GM23338 (cell line): ENCODE data around the gene CHKB. TPM values are rescaled to one million over a fixed set of nuclear protein-coding genes. Genes with fewer than 3 reads are reported as not detected.

Experiments used
- ATAC-seq: fragments of 200-7000 bp; cut with Tn5 transposase; 3 replicates; pipeline ENCODE4 v1.9.1; 2020
- DNase-seq: peaks from one replicate; pipeline ENCODE4 v3.0.0-alpha.2; 2015; ENCODE audit warnings: low spot score
- H2AFZ ChIP-seq: fragments of 200-600 bp; sonication (generic); 2 replicates; pipeline ENCODE4 v1.8.0; 2016; ENCODE audit warnings: antibody characterized with exemption, mild to moderate bottlenecking, moderate library complexity
- H3F3A ChIP-seq: fragments of 200-600 bp; sonication (generic); replicated peaks from 2 replicates; pipeline ENCODE4 v1.8.0; 2017; ENCODE audit warnings: antibody characterized with exemption, mixed run types, low read depth
- H3K27ac ChIP-seq: fragments of 200-600 bp; sonication (generic); 2 replicates; pipeline ENCODE4 v1.6.1; 2016; ENCODE audit warnings: low read depth
- H3K27me3 ChIP-seq: fragments of 200-600 bp; sonication (generic); 2 replicates; pipeline ENCODE4 v1.8.0; 2016; ENCODE audit warnings: mild to moderate bottlenecking, mixed run types, moderate library complexity; ENCODE audit not compliant: insufficient read depth
- H3K36me3 ChIP-seq: fragments of 200-600 bp; sonication (generic); 2 replicates; pipeline ENCODE4 v1.8.0; 2016; ENCODE audit warnings: mild to moderate bottlenecking; ENCODE audit not compliant: insufficient read depth
- H3K4me1 ChIP-seq: fragments of 200-600 bp; sonication (generic); 2 replicates; pipeline ENCODE4 v1.8.0; 2016; ENCODE audit warnings: mild to moderate bottlenecking, moderate library complexity; ENCODE audit not compliant: insufficient read depth
- H3K4me2 ChIP-seq: fragments of 200-600 bp; sonication (generic); 2 replicates; pipeline ENCODE4 v1.7.1; 2017; ENCODE audit warnings: mixed run types
- H3K4me3 ChIP-seq: fragments of 200-600 bp; sonication (generic); 2 replicates; pipeline ENCODE4 v1.6.1; 2016; ENCODE audit warnings: mixed run types
- H3K79me2 ChIP-seq: fragments of 200-600 bp; sonication (generic); replicated peaks from 2 replicates; pipeline ENCODE4 v1.8.0; 2017; ENCODE audit warnings: mild to moderate bottlenecking; ENCODE audit not compliant: insufficient read depth
- H3K9me2 ChIP-seq: fragments of 200-600 bp; sonication (generic); 2 replicates; pipeline ENCODE4 v1.8.0; 2017; ENCODE audit not compliant: insufficient read depth
- H4K20me1 ChIP-seq: fragments of 200-600 bp; sonication (generic); replicated peaks from 2 replicates; pipeline ENCODE4 v1.8.0; 2017; ENCODE audit warnings: mild to moderate bottlenecking; ENCODE audit not compliant: insufficient read depth
- H3K27ac Mint-ChIP-seq: 2 replicates; pipeline ENCODE4 v1.8.0; 2020; ENCODE audit warnings: inconsistent platforms, mild to moderate bottlenecking, moderate library complexity, mixed read lengths
- H3K27me3 Mint-ChIP-seq: 3 replicates; pipeline ENCODE4 v1.8.0; 2022; ENCODE audit warnings: low read depth, mild to moderate bottlenecking, moderate library complexity, mixed read lengths, inconsistent platforms; ENCODE audit not compliant: insufficient read depth, poor library complexity
- H3K36me3 Mint-ChIP-seq: 3 replicates; pipeline ENCODE4 v1.8.0; 2021; ENCODE audit warnings: low read depth, mild to moderate bottlenecking, inconsistent platforms, moderate library complexity, mixed read lengths
- H3K4me1 Mint-ChIP-seq: 3 replicates; pipeline ENCODE4 v1.8.0; 2020; ENCODE audit warnings: mild to moderate bottlenecking, inconsistent platforms, mixed read lengths
- H3K4me3 Mint-ChIP-seq: 3 replicates; pipeline ENCODE4 v1.8.0; 2021; ENCODE audit warnings: moderate library complexity, mild to moderate bottlenecking, inconsistent platforms, mixed read lengths
- H3K9me3 Mint-ChIP-seq: 3 replicates; pipeline ENCODE4 v1.8.0; 2020; ENCODE audit warnings: moderate library complexity, mild to moderate bottlenecking, inconsistent platforms, mixed read lengths
- CREB1 ChIP-seq: fragments of 250-450 bp; sonication (Bioruptor Pico); IDR thresholded peaks from 2 replicates; pipeline ENCODE4 v1.5.0; 2020; ENCODE audit warnings: low read depth, mild to moderate bottlenecking, moderate library complexity
- EZH2 ChIP-seq: fragments of 200-600 bp; sonication (generic); IDR thresholded peaks from one replicate; pipeline ENCODE4 v1.8.0; 2017; ENCODE audit warnings: antibody characterized with exemption, mild to moderate bottlenecking, low read depth; ENCODE audit not compliant: unreplicated experiment
- EZH2phosphoT487 ChIP-seq: fragments of 200-600 bp; sonication (generic); IDR thresholded peaks from one replicate; pipeline ENCODE4 v1.8.1; 2018; ENCODE audit warnings: antibody characterized with exemption; ENCODE audit not compliant: unreplicated experiment
- JUNB ChIP-seq: IDR thresholded peaks from one replicate; pipeline ENCODE4 v1.6.1; 2016; ENCODE audit warnings: antibody characterized with exemption; ENCODE audit not compliant: unreplicated experiment
- NANOG ChIP-seq: IDR thresholded peaks from 2 replicates; pipeline ENCODE4 v1.6.1; 2016; ENCODE audit warnings: antibody characterized with exemption, borderline replicate concordance
- POLR2AphosphoS5 ChIP-seq: IDR thresholded peaks from 2 replicates; pipeline ENCODE4 v1.6.1; 2016; ENCODE audit warnings: antibody characterized with exemption, low read depth
- STAT1 ChIP-seq: IDR thresholded peaks from one replicate; pipeline ENCODE4 v1.6.1; 2016; ENCODE audit warnings: antibody characterized with exemption; ENCODE audit not compliant: unreplicated experiment
- ZNF114 ChIP-seq: fragments of 250-450 bp; sonication (Bioruptor Pico); IDR thresholded peaks from 2 replicates; pipeline ENCODE4 v1.5.0; 2020; ENCODE audit warnings: mild to moderate bottlenecking, moderate library complexity
- ZNF331 ChIP-seq: fragments of 250-450 bp; sonication (Bioruptor Pico); IDR thresholded peaks from 2 replicates; pipeline ENCODE4 v1.5.0; 2020; ENCODE audit warnings: low read depth, mild to moderate bottlenecking, moderate library complexity
- polyA plus RNA-seq: library from polyadenylated mRNA; unstranded; fragments of >200 nt; fragmentation: Nextera tagmentation; extraction: Ambion mirVana; gene quantifications from 2 replicates; pipeline ENCODE4 v1.2.1, GENCODE V29; 2016
- total RNA-seq: library from RNA; depleted of rRNA; stranded (reverse); fragments of >200 nt; shearing (Covaris generic); gene quantifications from 2 replicates; pipeline ENCODE4 v1.2.3, GENCODE V29; 2014
- TF ChIP-seq, protein P1 (sequence below), 2 experiments: fragments of 200-600 bp in 1 of 2; sonication (generic) in 1 of 2; conservative IDR thresholded peaks; 2 replicates each; pipeline versions ENCODE4 v1.5.1 to v1.6.1; 2016 to 2017; ENCODE audit warnings: antibody characterized with exemption in 2 of 2, low read depth in 2 of 2, mild to moderate bottlenecking in 2 of 2, moderate library complexity in 1 of 2
- TF ChIP-seq, protein P2 (sequence below): fragments of 250-450 bp; sonication (Bioruptor Pico); IDR thresholded peaks from 2 replicates; pipeline ENCODE4 v1.5.0; 2020; ENCODE audit warnings: mild to moderate bottlenecking, moderate library complexity
- TF ChIP-seq, protein P3 (sequence below): IDR thresholded peaks from 2 replicates; pipeline ENCODE4 v1.6.1; 2016; ENCODE audit warnings: antibody characterized with exemption
- TF ChIP-seq, protein P4 (sequence below): IDR thresholded peaks from one replicate; pipeline ENCODE4 v1.6.1; 2018; ENCODE audit warnings: antibody characterized with exemption; ENCODE audit not compliant: unreplicated experiment

Gene CHKB
- total and polyA plus RNA-seq, 2 experiments from 2014 or later = 51.2 to 61.6 TPM

DNA sequence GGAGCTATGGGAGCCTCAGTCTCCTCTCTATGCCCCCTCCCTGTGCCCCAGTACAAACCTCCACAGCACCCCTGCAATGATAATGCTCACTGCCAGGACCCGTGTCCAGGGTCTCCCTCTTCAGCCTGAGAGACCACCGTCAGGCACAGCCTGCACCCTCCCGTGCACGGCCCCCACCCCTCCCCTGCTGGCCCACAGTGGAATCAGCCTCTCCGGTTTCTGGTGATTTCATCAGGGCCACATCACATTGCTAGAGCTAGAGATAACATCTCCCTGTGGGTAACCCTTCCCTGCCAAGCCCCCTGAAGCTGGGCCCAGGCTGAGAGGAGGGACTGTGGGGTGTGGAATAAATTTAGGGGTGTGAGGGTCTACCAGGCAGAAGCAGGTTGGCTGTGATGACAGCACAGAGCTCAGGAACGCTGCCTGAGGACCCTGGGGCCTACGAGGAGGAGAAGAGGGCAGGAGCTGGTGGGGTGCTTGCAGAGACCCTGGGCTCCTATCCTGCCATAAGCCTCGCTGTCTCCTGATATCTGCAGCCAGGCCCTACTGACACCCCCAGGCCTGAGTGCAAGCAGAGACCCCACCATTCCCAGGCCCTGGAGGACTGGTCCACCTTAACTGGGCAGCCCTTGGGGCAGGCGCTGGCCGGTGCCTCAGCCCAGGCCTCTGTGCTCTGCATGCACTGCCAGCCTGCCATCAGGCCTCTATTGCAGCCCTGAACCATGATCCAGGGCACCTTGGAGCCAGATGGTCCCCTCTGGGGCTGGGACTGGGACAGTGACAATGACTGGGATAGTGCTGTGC, 36.9 kb downstream of the CHKB start, which contains the start of gene KLHDC7B:
Gene KLHDC7B (plus strand): TSS at position 378 of the 804 bp plus-strand sequence. CDS start 345 bp downstream, at position 723.
- H3F3A ChIP-seq = peaks cover 7% of the 10 kb centered on the region; the same call in 1 of the 2 replicates
- H3K4me2 ChIP-seq = no peak within 1 kb of the TSS
- no peaks in the 10 kb centered on the region for H3K9me3 Mint-ChIP-seq
- no peak within 1 kb of the TSS for H3K27ac ChIP-seq
- no peaks in the 10 kb centered on the region for H4K20me1 ChIP-seq
- H3K4me1 Mint-ChIP-seq = no peaks in the 10 kb centered on the region
- no peaks in the 10 kb centered on the region for H3K79me2 ChIP-seq
- ATAC-seq = no peak
- peaks cover 39% of the 10 kb centered on the region for H3K27me3 ChIP-seq
- H3K36me3 ChIP-seq = no peaks in the 10 kb centered on the region
- no peak within 1 kb of the TSS; the same call in 1 of the 2 replicates for H2AFZ ChIP-seq
- peaks cover 36% of the 10 kb centered on the region for H3K27me3 Mint-ChIP-seq
- DNase-seq = no peak
- no peak within 1 kb of the TSS for H3K4me3 Mint-ChIP-seq
- no peaks in the 10 kb centered on the region; the same call in 1 of the 2 replicates for H3K4me1 ChIP-seq
- no peak within 1 kb of the TSS for H3K4me3 ChIP-seq
- no peaks in the 10 kb centered on the region for H3K9me2 ChIP-seq
- TF ChIP-seq EZH2phosphoT487 (no peak), CREB1 (CRISPR knock-in tag) (no peak), POLR2AphosphoS5 (no peak), ZNF331 (CRISPR knock-in tag) (no peak), NANOG (no peak), ZNF114 (CRISPR knock-in tag) (no peak), EZH2 (no peak), STAT1 (no peak), JUNB (no peak)
- TF ChIP-seq, protein P1, sequence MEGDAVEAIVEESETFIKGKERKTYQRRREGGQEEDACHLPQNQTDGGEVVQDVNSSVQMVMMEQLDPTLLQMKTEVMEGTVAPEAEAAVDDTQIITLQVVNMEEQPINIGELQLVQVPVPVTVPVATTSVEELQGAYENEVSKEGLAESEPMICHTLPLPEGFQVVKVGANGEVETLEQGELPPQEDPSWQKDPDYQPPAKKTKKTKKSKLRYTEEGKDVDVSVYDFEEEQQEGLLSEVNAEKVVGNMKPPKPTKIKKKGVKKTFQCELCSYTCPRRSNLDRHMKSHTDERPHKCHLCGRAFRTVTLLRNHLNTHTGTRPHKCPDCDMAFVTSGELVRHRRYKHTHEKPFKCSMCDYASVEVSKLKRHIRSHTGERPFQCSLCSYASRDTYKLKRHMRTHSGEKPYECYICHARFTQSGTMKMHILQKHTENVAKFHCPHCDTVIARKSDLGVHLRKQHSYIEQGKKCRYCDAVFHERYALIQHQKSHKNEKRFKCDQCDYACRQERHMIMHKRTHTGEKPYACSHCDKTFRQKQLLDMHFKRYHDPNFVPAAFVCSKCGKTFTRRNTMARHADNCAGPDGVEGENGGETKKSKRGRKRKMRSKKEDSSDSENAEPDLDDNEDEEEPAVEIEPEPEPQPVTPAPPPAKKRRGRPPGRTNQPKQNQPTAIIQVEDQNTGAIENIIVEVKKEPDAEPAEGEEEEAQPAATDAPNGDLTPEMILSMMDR (conservative IDR thresholded peaks at IDR 0.05; ENCODE audit: low read depth in 2 of 2) = no peak
- TF ChIP-seq, protein P2, sequence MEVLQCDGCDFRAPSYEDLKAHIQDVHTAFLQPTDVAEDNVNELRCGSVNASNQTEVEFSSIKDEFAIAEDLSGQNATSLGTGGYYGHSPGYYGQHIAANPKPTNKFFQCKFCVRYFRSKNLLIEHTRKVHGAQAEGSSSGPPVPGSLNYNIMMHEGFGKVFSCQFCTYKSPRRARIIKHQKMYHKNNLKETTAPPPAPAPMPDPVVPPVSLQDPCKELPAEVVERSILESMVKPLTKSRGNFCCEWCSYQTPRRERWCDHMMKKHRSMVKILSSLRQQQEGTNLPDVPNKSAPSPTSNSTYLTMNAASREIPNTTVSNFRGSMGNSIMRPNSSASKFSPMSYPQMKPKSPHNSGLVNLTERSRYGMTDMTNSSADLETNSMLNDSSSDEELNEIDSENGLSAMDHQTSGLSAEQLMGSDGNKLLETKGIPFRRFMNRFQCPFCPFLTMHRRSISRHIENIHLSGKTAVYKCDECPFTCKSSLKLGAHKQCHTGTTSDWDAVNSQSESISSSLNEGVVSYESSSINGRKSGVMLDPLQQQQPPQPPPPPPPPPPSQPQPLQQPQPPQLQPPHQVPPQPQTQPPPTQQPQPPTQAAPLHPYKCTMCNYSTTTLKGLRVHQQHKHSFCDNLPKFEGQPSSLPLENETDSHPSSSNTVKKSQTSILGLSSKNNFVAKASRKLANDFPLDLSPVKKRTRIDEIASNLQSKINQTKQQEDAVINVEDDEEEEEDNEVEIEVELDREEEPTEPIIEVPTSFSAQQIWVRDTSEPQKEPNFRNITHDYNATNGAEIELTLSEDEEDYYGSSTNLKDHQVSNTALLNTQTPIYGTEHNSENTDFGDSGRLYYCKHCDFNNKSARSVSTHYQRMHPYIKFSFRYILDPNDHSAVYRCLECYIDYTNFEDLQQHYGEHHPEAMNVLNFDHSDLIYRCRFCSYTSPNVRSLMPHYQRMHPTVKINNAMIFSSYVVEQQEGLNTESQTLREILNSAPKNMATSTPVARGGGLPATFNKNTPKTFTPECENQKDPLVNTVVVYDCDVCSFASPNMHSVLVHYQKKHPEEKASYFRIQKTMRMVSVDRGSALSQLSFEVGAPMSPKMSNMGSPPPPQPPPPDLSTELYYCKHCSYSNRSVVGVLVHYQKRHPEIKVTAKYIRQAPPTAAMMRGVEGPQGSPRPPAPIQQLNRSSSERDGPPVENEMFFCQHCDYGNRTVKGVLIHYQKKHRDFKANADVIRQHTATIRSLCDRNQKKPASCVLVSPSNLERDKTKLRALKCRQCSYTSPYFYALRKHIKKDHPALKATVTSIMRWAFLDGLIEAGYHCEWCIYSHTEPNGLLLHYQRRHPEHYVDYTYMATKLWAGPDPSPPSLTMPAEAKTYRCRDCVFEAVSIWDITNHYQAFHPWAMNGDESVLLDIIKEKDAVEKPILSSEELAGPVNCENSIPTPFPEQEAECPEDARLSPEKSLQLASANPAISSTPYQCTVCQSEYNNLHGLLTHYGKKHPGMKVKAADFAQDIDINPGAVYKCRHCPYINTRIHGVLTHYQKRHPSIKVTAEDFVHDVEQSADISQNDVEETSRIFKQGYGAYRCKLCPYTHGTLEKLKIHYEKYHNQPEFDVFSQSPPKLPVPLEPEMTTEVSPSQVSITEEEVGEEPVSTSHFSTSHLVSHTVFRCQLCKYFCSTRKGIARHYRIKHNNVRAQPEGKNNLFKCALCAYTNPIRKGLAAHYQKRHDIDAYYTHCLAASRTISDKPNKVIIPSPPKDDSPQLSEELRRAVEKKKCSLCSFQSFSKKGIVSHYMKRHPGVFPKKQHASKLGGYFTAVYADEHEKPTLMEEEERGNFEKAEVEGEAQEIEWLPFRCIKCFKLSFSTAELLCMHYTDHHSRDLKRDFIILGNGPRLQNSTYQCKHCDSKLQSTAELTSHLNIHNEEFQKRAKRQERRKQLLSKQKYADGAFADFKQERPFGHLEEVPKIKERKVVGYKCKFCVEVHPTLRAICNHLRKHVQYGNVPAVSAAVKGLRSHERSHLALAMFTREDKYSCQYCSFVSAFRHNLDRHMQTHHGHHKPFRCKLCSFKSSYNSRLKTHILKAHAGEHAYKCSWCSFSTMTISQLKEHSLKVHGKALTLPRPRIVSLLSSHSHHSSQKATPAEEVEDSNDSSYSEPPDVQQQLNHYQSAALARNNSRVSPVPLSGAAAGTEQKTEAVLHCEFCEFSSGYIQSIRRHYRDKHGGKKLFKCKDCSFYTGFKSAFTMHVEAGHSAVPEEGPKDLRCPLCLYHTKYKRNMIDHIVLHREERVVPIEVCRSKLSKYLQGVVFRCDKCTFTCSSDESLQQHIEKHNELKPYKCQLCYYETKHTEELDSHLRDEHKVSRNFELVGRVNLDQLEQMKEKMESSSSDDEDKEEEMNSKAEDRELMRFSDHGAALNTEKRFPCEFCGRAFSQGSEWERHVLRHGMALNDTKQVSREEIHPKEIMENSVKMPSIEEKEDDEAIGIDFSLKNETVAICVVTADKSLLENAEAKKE (CRISPR knock-in tag) = no peak
- TF ChIP-seq, protein P3, sequence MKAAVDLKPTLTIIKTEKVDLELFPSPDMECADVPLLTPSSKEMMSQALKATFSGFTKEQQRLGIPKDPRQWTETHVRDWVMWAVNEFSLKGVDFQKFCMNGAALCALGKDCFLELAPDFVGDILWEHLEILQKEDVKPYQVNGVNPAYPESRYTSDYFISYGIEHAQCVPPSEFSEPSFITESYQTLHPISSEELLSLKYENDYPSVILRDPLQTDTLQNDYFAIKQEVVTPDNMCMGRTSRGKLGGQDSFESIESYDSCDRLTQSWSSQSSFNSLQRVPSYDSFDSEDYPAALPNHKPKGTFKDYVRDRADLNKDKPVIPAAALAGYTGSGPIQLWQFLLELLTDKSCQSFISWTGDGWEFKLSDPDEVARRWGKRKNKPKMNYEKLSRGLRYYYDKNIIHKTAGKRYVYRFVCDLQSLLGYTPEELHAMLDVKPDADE = no peak
- TF ChIP-seq, protein P4, sequence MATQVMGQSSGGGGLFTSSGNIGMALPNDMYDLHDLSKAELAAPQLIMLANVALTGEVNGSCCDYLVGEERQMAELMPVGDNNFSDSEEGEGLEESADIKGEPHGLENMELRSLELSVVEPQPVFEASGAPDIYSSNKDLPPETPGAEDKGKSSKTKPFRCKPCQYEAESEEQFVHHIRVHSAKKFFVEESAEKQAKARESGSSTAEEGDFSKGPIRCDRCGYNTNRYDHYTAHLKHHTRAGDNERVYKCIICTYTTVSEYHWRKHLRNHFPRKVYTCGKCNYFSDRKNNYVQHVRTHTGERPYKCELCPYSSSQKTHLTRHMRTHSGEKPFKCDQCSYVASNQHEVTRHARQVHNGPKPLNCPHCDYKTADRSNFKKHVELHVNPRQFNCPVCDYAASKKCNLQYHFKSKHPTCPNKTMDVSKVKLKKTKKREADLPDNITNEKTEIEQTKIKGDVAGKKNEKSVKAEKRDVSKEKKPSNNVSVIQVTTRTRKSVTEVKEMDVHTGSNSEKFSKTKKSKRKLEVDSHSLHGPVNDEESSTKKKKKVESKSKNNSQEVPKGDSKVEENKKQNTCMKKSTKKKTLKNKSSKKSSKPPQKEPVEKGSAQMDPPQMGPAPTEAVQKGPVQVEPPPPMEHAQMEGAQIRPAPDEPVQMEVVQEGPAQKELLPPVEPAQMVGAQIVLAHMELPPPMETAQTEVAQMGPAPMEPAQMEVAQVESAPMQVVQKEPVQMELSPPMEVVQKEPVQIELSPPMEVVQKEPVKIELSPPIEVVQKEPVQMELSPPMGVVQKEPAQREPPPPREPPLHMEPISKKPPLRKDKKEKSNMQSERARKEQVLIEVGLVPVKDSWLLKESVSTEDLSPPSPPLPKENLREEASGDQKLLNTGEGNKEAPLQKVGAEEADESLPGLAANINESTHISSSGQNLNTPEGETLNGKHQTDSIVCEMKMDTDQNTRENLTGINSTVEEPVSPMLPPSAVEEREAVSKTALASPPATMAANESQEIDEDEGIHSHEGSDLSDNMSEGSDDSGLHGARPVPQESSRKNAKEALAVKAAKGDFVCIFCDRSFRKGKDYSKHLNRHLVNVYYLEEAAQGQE = no peak
- no peaks in the 10 kb centered on the region for H3K36me3 Mint-ChIP-seq
- H3K27ac Mint-ChIP-seq = no peak within 1 kb of the TSS
